Measurements from ENCODE around the gene ANXA4.

Gene ANXA4

DNA sequence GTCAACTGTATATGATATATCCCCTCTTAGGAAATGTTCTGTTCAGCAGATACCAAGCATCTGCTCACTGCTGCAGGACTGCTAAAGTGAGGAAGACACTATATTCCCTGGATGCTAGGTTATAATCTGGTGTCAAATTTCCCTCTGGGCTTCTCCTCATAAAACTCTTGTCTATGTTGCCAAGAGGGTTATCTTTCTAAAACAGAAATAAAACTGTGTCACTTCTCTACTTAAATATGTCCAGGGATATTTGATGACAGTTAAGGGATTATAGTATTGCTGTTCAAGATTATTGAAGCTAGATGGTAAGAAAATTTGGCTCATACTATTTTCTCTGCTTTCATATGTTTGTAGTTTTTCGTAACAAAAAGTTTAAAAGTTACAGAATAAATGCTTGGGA, 121.4 kb downstream of the ANXA4 start:
- no peak for DNase-seq

Measured in NCI-H1694 (cell line).